ENCODE measurements around the gene GNS. TPM values are rescaled to one million over a fixed set of nuclear protein-coding genes. Genes with fewer than 3 reads are reported as not detected.
"Not testable (repeated sequence)": the region's sequence is repeated elsewhere in the genome, so short reads cannot be mapped to it uniquely, and the experiment has no call there.

Gene GNS
- 100 to 1,000 TPM in 1 of 4 donors, 10 to 100 TPM in 1, 1 to 10 TPM in 2; 8.3 to 584 (median 24.0) TPM for polyA plus RNA-seq
- long read RNA-seq, donor 1, full-length matches to known transcripts: 106 of 344 reads
- long read RNA-seq, donor 1, partial matches to known transcripts: 238 of 344 reads
- long read RNA-seq, donor 1, other reads (novel, unspliced or antisense): 0 of 344 reads
- long read RNA-seq, donor 2, full-length matches to known transcripts: 27 of 47 reads
- long read RNA-seq, donor 2, partial matches to known transcripts: 20 of 47 reads
- long read RNA-seq, donor 2, other reads (novel, unspliced or antisense): 0 of 47 reads
- long read RNA-seq, donor 3, full-length matches to known transcripts: 17 of 143 reads
- long read RNA-seq, donor 3, partial matches to known transcripts: 126 of 143 reads
- long read RNA-seq, donor 3, other reads (novel, unspliced or antisense): 0 of 143 reads
- long read RNA-seq, donor 4, full-length matches to known transcripts: 1 of 1 reads
- long read RNA-seq, donor 4, partial matches to known transcripts: 0 of 1 reads
- long read RNA-seq, donor 4, other reads (novel, unspliced or antisense): 0 of 1 reads
- long read RNA-seq, donor 5, full-length matches to known transcripts: 7 of 51 reads
- long read RNA-seq, donor 5, partial matches to known transcripts: 44 of 51 reads
- long read RNA-seq, donor 5, other reads (novel, unspliced or antisense): 0 of 51 reads
- long read RNA-seq, donor 6, full-length matches to known transcripts: 67 of 134 reads
- long read RNA-seq, donor 6, partial matches to known transcripts: 67 of 134 reads
- long read RNA-seq, donor 6, other reads (novel, unspliced or antisense): 0 of 134 reads
- long read RNA-seq, donor 7: 0 reads
- long read RNA-seq, donor 8: 0 reads
- long read RNA-seq, donor 9, full-length matches to known transcripts: 11 of 33 reads
- long read RNA-seq, donor 9, partial matches to known transcripts: 22 of 33 reads
- long read RNA-seq, donor 9, other reads (novel, unspliced or antisense): 0 of 33 reads
- long read RNA-seq, donor 10, full-length matches to known transcripts: 35 of 92 reads
- long read RNA-seq, donor 10, partial matches to known transcripts: 57 of 92 reads
- long read RNA-seq, donor 10, other reads (novel, unspliced or antisense): 0 of 92 reads

DNA sequence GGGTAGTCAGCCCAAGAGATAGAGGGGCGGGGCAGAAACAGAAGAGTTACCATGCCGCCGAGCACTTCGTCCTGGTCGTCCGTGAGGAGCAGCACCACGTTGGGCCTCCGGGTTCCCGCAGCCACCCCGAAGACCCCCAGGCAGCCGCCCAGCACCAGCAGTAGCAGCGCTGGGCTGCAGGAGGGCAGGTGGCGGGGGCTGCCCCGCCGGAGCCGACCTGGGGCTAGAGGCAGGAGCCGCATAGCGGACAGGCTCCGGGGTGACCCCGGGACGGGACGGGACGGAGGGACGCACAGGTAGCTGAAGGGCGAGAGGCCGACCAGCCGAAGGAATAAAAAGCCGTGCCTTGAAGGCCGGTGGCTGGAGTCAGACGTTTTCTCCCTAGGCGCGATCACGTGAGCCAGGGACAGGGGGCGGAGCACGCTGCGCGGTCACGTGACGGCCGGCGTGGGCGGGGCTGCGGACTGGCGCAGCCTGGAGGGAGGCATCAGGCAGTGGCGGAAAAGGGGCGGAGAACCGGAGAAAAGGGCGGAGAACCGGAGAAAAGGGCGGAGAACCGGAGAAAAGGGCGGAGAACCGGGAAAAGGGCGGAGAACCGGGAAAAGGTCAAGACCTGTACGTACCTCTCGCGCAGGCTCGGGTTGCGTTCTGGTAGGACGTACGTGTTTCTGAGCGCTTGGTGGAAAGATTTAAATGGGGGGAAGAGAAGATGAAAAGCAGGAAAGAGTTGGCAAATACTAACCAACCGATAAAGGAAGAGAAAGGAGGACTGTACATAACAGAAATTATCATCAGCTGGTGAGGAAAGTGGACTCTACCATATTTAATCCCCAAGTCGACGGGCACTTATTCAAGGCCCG is at the start of gene GNS:
Gene GNS, minus strand, starts transcription at position 372 of the 860 bp plus-strand sequence. Its CDS starts 130 bp downstream, at position 242.
- 0 to 1% (median 0%) methylated on average over 65 to 67 of the region's 67 CpGs for WGBS, 3 donors
- peaks cover 0 to 12% (median 0%) of the 10 kb centered on the region in 3 donors for H3K36me3 ChIP-seq (ENCODE audit: control insufficient read depth in 3 of 3, insufficient read depth in 2 of 3, low read depth in 1 of 3, low read length in 3 of 3)
- DNase-seq (peak; percentile 96 to 99), FAIRE-seq (no peak)
- no peaks in the 10 kb centered on the region for H3K27me3 ChIP-seq (ENCODE audit: control insufficient read depth in 3 of 3, insufficient read depth in 3 of 3, low read length in 3 of 3)
- H3K4me1 ChIP-seq (ENCODE audit: control insufficient read depth in 3 of 3, insufficient read depth in 2 of 3, low read depth in 1 of 3, low read length in 2 of 3): peaks cover 0 to 18% (median 5%) of the 10 kb centered on the region in 3 donors
- peak within 1 kb of the TSS; percentile 84 to 97 (median 88) for H3K27ac ChIP-seq (ENCODE audit: low read depth in 1 of 3, low read length in 2 of 3)
- no peaks in the 10 kb centered on the region for H3K9me3 ChIP-seq (ENCODE audit: control insufficient read depth in 2 of 2, insufficient read depth in 1 of 2, low read depth in 1 of 2, low read length in 1 of 2)
- H3K4me3 ChIP-seq (ENCODE audit: low read depth in 1 of 3, low read length in 3 of 3): peak within 1 kb of the TSS; percentile 74 to 99 (median 91)

DNA sequence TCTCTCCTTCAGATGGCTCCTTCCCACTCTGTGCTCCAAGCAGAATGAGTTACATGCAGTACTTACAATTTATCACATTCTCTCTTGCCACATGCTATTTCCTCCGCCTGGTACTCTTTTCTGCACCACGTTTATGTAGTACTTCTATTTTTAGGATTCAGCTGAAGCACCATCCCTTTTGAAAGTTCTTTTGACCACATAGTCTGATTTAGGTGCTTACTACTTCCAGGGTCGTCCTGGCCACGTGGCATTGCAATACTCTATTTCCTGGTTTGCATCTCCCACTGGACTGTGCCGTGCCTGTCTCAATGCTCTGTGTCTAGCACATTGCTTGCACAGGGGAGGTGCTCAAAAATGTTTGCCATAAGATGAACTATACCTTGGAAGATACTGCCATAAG is 48.9 kb upstream of the GNS start:
- Histone ChIP-seq H3K9me3 (ENCODE audit: control insufficient read depth in 2 of 2, insufficient read depth in 1 of 2, low read depth in 1 of 2, low read length in 1 of 2) (no peaks in the 10 kb centered on the region), H3K36me3 (ENCODE audit: control insufficient read depth in 3 of 3, insufficient read depth in 2 of 3, low read depth in 1 of 3, low read length in 3 of 3) (no peaks in the 10 kb centered on the region), H3K4me1 (ENCODE audit: control insufficient read depth in 3 of 3, insufficient read depth in 2 of 3, low read depth in 1 of 3, low read length in 2 of 3) (no peaks in the 10 kb centered on the region), H3K27ac (ENCODE audit: low read depth in 1 of 3, low read length in 2 of 3) (no peak overlapping the region), H3K27me3 (ENCODE audit: control insufficient read depth in 3 of 3, insufficient read depth in 3 of 3, low read length in 3 of 3) (no peaks in the 10 kb centered on the region), H3K4me3 (ENCODE audit: low read depth in 1 of 3, low read length in 3 of 3) (no peak overlapping the region)
- DNase-seq (no peak), FAIRE-seq (no peak)
- WGBS, 3 donors: 47 to 67% (median 63%) methylated on average over 5 of the region's 5 CpGs

DNA sequence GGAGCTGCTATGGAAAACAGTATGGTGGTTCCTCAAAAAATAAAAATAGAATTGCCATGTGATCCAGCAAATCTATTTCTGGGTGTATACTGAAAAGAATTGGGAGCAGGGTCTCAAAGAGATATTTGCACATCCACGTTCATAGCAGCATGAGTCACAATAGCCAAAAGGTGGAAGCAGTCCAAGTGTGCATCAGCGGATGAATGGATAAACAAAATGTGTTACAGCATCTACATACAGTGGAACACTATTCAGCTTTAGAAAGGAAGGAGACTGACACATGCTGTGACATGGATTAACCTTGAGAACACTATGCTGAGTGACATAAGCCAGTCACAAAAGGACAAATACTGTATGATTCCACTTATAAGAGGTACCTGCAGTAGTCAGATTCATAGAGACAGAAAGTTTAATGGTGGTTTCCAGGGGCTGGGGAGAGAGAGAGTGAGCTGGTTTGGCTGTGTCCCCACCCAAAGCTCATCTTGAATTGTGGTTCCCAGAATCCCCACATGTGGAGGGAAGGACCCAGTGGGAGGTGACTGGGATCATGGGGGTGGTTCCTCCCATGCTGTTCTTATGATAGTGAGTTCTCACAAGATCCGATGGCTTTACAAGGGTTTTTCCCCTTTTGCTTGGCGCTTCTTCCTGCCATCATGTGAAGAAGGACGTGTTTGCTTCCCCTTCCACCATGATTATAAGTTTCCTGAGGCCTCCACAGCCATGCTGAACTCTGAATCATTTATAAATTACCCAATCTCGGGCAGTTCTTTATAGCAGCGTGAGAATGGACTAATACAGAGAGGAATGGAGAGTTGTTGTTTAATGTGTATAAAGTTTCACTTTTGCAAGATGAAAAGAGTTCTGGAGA is 47.6 kb upstream of the GNS start:
- no peaks in the 10 kb centered on the region for H3K9me3 ChIP-seq (ENCODE audit: control insufficient read depth in 2 of 2, insufficient read depth in 1 of 2, low read depth in 1 of 2, low read length in 1 of 2)
- no peak for FAIRE-seq
- WGBS, 3 donors: 75 to 81% (median 81%) methylated on average over 7 of the region's 7 CpGs
- no peaks in the 10 kb centered on the region for H3K27me3 ChIP-seq (ENCODE audit: control insufficient read depth in 3 of 3, insufficient read depth in 3 of 3, low read length in 3 of 3)
- no peaks in the 10 kb centered on the region for H3K36me3 ChIP-seq (ENCODE audit: control insufficient read depth in 3 of 3, insufficient read depth in 2 of 3, low read depth in 1 of 3, low read length in 3 of 3)
- DNase-seq: no peak
- H3K4me3 ChIP-seq (ENCODE audit: low read depth in 1 of 3, low read length in 3 of 3): no peak overlapping the region
- no peak overlapping the region for H3K27ac ChIP-seq (ENCODE audit: low read depth in 1 of 3, low read length in 2 of 3)
- H3K4me1 ChIP-seq (ENCODE audit: control insufficient read depth in 3 of 3, insufficient read depth in 2 of 3, low read depth in 1 of 3, low read length in 2 of 3): no peaks in the 10 kb centered on the region

DNA sequence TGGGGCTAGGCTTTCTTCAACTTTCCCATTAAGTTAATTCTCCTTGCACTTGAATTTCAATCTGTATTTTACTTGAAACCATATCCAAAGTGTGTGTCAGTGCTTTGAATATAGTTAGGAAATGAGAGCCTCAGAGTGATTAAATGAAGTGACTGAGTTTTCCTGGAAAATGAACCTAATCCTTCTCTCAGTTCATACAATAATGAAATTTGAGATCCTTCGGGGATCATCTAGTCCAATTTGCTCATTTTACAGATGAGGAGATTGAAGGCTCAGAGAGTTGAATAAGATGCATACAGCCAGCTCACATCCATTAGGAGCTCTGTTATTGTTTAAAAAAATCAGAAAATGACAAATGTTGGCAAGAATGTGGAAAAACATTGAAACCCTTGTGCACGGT is 47.0 kb upstream of the GNS start:
- Histone ChIP-seq H3K4me1 (ENCODE audit: control insufficient read depth in 3 of 3, insufficient read depth in 2 of 3, low read depth in 1 of 3, low read length in 2 of 3) (no peaks in the 10 kb centered on the region), H3K4me3 (ENCODE audit: low read depth in 1 of 3, low read length in 3 of 3) (no peak overlapping the region), H3K9me3 (ENCODE audit: control insufficient read depth in 2 of 2, insufficient read depth in 1 of 2, low read depth in 1 of 2, low read length in 1 of 2) (no peaks in the 10 kb centered on the region), H3K27me3 (ENCODE audit: control insufficient read depth in 3 of 3, insufficient read depth in 3 of 3, low read length in 3 of 3) (no peaks in the 10 kb centered on the region), H3K27ac (ENCODE audit: low read depth in 1 of 3, low read length in 2 of 3) (no peak overlapping the region), H3K36me3 (ENCODE audit: control insufficient read depth in 3 of 3, insufficient read depth in 2 of 3, low read depth in 1 of 3, low read length in 3 of 3) (no peaks in the 10 kb centered on the region)
- no peak for DNase-seq
- 83 to 91% (median 87%) methylated on average over 2 of the region's 2 CpGs for WGBS, 3 donors
- no peak for FAIRE-seq

DNA sequence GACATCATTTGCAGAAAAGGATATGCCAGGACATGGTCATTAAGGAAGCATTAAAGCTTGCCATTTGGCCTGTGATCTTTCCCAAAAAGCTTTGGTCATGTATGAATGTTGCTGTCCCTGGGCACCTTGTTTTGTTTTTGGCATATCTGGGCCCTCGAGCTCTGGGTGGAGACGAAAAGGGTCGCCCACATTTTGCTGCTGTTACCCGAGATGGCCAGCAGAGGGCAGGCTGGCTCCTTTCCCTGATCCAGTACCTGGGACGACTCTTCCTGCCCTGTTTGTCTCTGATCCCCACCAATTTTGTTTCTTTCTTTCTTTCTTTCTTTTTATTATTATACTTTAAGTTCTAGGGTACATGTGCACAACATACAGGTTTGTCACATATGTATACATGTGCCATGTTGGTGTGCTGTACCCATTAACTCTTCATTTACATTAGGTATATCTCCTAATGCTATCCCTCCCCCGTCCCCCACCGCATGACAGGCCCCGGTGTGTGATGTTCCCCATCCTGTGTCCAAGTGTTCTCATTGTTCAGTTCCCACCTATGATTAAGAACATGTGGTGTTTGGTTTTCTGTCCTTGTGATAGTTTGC is 43.1 kb upstream of the GNS start:
- not testable (repeated sequence) for H3K36me3 ChIP-seq (ENCODE audit: control insufficient read depth in 3 of 3, insufficient read depth in 2 of 3, low read depth in 1 of 3, low read length in 3 of 3); H3K27me3 ChIP-seq (ENCODE audit: control insufficient read depth in 3 of 3, insufficient read depth in 3 of 3, low read length in 3 of 3); H3K27ac ChIP-seq (ENCODE audit: low read depth in 1 of 3, low read length in 2 of 3); H3K4me3 ChIP-seq (ENCODE audit: low read depth in 1 of 3, low read length in 3 of 3); FAIRE-seq; H3K4me1 ChIP-seq (ENCODE audit: control insufficient read depth in 3 of 3, insufficient read depth in 2 of 3, low read depth in 1 of 3, low read length in 2 of 3); H3K9me3 ChIP-seq (ENCODE audit: control insufficient read depth in 2 of 2, insufficient read depth in 1 of 2, low read depth in 1 of 2, low read length in 1 of 2)
- 34 to 37% (median 35%) methylated on average over 8 of the region's 8 CpGs for WGBS, 3 donors
- DNase-seq: peak; percentile 44 to 56

DNA sequence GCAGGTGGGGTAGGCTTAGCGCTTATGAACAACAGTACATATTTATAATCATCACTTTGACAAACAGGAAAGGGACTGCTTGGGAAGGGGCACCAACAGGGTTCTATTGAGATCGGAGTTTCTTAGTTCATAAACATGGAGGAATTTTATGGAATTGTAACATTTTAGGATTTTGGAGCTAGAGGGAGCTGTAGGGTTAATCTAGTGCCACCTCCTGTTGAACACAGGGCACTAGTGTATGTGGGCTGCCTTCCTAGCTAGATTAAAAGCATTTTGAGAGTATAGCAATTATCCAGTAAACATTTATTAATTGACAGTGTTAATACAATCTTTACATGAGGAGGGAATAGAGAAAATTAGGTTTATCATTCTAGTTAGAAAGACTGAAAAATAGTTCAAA is 42.2 kb upstream of the GNS start:
- Histone ChIP-seq H3K27me3 (ENCODE audit: control insufficient read depth in 3 of 3, insufficient read depth in 3 of 3, low read length in 3 of 3) (no peaks in the 10 kb centered on the region), H3K9me3 (ENCODE audit: control insufficient read depth in 2 of 2, insufficient read depth in 1 of 2, low read depth in 1 of 2, low read length in 1 of 2) (no peaks in the 10 kb centered on the region), H3K36me3 (ENCODE audit: control insufficient read depth in 3 of 3, insufficient read depth in 2 of 3, low read depth in 1 of 3, low read length in 3 of 3) (no peaks in the 10 kb centered on the region), H3K4me3 (ENCODE audit: low read depth in 1 of 3, low read length in 3 of 3) (no peak overlapping the region), H3K4me1 (ENCODE audit: control insufficient read depth in 3 of 3, insufficient read depth in 2 of 3, low read depth in 1 of 3, low read length in 2 of 3) (peaks cover 0 to 7% (median 5%) of the 10 kb centered on the region in 3 donors), H3K27ac (ENCODE audit: low read depth in 1 of 3, low read length in 2 of 3) (no peak overlapping the region)
- FAIRE-seq (no peak), DNase-seq (no peak)
- WGBS, 3 donors: 75 to 79% (median 77%) methylated on average over 2 of the region's 2 CpGs

DNA sequence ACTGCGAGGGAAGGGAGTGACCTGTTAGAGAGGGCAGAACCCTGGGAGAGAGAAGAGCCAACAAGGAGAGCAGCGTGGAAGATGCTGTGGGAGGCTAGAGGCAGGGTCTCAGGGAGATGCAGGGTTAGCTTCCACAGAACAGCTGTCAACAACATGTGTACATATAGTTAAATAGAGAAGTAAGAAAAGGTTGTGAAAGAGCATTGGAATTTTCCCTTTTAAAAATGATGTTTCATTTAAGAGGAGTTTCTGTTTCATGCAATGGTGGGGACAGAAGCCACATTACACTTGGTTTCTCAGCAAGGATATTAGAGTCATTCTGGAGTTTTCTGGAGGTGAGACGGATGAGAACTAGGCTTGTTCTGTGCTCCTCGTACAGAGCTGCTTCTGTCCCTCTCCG is 41.4 kb upstream of the GNS start:
- FAIRE-seq (no peak), DNase-seq (no peak)
- Histone ChIP-seq H3K36me3 (ENCODE audit: control insufficient read depth in 3 of 3, insufficient read depth in 2 of 3, low read depth in 1 of 3, low read length in 3 of 3) (no peaks in the 10 kb centered on the region), H3K27ac (ENCODE audit: low read depth in 1 of 3, low read length in 2 of 3) (no peak overlapping the region), H3K4me3 (ENCODE audit: low read depth in 1 of 3, low read length in 3 of 3) (no peak overlapping the region), H3K4me1 (ENCODE audit: control insufficient read depth in 3 of 3, insufficient read depth in 2 of 3, low read depth in 1 of 3, low read length in 2 of 3) (peaks cover 0 to 7% (median 5%) of the 10 kb centered on the region in 3 donors), H3K27me3 (ENCODE audit: control insufficient read depth in 3 of 3, insufficient read depth in 3 of 3, low read length in 3 of 3) (no peaks in the 10 kb centered on the region), H3K9me3 (ENCODE audit: control insufficient read depth in 2 of 2, insufficient read depth in 1 of 2, low read depth in 1 of 2, low read length in 1 of 2) (no peaks in the 10 kb centered on the region)
- 78 to 95% (median 79%) methylated on average over 5 of the region's 5 CpGs for WGBS, 3 donors

Data from small intestine (tissue), 16 donors.